Ammon's horn (tissue), 1 donor: ENCODE measurements around the gene PDE4DIP.
"Not testable (repeated sequence)": the region's sequence is repeated elsewhere in the genome, so short reads cannot be mapped to it uniquely, and the experiment has no call there.

ENCODE experiments used
- DNase-seq: peaks from one replicate; pipeline ENCODE4 v3.0.0-alpha.2; 2016; ENCODE audit warnings: low spot score

The PDE4DIP gene

GRCh38 chr1:148844220-148844619 is at the start of gene PDE4DIP:
TSS of gene PDE4DIP (plus strand) at chr1:148844428. CDS start at chr1:148844775, 347 bp downstream.
- DNase-seq: not testable (repeated sequence)

- DNase-seq: not testable (repeated sequence)
These were observed 35.8 kb upstream of the PDE4DIP start for GRCh38 chr1:148808268-148808928.

- not testable (repeated sequence) for DNase-seq
These were observed 35.3 kb upstream of the PDE4DIP start for GRCh38 chr1:148808929-148809283.

- DNase-seq: not testable (repeated sequence)
These were observed 22.0 kb upstream of the PDE4DIP start for GRCh38 chr1:148822180-148822579.

GRCh38 chr1:148823822-148824221 is 20.4 kb upstream of the PDE4DIP start:
- DNase-seq: not testable (repeated sequence)

GRCh38 chr1:148825029-148825428 is 19.2 kb upstream of the PDE4DIP start:
- DNase-seq: not testable (repeated sequence)

GRCh38 chr1:148828531-148828930 is 15.7 kb upstream of the PDE4DIP start:
- not testable (repeated sequence) for DNase-seq

- not testable (repeated sequence) for DNase-seq
These were observed 15.3 kb upstream of the PDE4DIP start for GRCh38 chr1:148828962-148829361.

GRCh38 chr1:148829365-148829764 is 14.9 kb upstream of the PDE4DIP start:
- not testable (repeated sequence) for DNase-seq

GRCh38 chr1:148841262-148841661 is 3.0 kb upstream of the PDE4DIP start:
- DNase-seq: not testable (repeated sequence)

GRCh38 chr1:148844651-148845050 is 423 bp downstream of the PDE4DIP start:
- not testable (repeated sequence) for DNase-seq

- not testable (repeated sequence) for DNase-seq
These were observed 840 bp downstream of the PDE4DIP start for GRCh38 chr1:148845068-148845467.

GRCh38 chr1:148850347-148850746 is 6.1 kb downstream of the PDE4DIP start:
- not testable (repeated sequence) for DNase-seq

GRCh38 chr1:148850840-148851239 is 6.6 kb downstream of the PDE4DIP start:
- DNase-seq: not testable (repeated sequence)

GRCh38 chr1:148851684-148852083 is 7.5 kb downstream of the PDE4DIP start:
- DNase-seq: not testable (repeated sequence)

GRCh38 chr1:148853363-148853762 is 9.1 kb downstream of the PDE4DIP start:
- not testable (repeated sequence) for DNase-seq

- DNase-seq: not testable (repeated sequence)
These were observed 9.8 kb downstream of the PDE4DIP start for GRCh38 chr1:148854063-148854462.

- not testable (repeated sequence) for DNase-seq
These were observed 11.1 kb downstream of the PDE4DIP start for GRCh38 chr1:148855367-148855766.

GRCh38 chr1:148860049-148860448 is 15.8 kb downstream of the PDE4DIP start:
- not testable (repeated sequence) for DNase-seq

- DNase-seq: not testable (repeated sequence)
These were observed 16.5 kb downstream of the PDE4DIP start for GRCh38 chr1:148860579-148861259.

- not testable (repeated sequence) for DNase-seq
These were observed 18.4 kb downstream of the PDE4DIP start for GRCh38 chr1:148862590-148862989.

- not testable (repeated sequence) for DNase-seq
These were observed 24.9 kb downstream of the PDE4DIP start for GRCh38 chr1:148868924-148869633.

GRCh38 chr1:148869634-148869961 is 25.4 kb downstream of the PDE4DIP start:
- DNase-seq: not testable (repeated sequence)
